Measurements from ENCODE around the gene TMEM219.

Gene TMEM219

DNA sequence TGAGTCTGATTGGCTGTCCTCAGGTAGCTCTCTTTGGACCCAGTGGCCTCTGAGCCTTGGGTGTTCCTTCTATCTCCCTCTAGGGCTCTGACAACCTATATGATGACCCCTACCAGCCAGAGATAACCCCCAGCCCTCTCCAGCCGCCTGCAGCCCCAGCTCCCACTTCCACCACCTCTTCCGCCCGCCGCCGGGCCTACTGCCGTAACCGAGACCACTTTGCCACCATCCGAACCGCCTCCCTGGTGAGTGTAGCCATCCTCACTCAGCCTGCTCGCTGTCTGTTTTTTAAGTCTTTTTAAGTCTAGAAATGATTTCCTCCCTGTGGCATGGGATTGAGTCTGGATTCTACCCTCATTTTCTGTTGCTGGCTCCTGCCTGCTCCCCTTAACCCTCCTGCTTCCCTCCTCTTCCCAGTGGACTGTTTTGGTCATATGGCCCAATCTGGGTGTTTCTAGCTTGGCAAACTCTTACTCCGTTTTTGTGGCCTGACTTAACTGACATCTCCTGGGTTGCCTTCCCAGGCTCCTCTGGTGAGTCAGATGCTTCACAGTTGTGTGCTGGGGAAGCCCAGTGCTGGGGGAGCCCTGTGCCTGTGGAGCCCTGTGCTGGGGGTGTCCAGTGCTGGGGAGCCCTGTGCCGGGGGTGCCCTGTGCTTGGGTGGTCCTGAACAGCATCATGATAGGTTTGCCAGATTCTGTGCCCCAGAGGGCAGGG, 21.7 kb downstream of the TMEM219 start:
- DNase-seq: no peak

DNA sequence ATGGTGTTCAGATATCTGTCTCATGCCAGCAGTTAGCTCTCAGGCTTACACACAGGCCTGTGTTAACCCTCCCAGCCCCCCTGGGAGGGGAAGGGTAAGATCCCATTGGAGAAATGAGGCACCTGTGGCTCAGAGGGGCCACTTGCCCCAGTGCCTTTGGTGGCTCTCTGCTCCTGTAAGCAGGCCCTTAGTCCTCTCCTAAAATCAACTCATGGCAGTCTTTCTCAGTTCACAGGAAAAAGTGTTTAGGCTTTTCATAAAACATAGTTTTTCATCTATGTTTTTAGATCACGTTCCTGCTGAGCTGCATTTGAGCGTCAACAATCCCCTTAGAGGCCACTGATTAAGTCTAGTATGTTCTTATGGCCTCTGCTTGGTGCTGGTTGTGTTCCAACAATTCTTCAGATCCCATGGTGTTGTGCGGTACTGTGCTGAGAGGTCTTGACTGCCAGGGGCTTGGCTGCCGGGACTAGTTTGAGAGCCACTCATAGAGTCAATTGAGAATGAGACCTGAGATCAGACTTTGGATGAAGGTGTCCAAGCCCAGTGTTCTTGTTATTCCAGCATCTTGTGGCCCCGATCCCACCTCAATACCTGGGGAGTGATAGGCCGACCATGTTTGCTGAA, 22.4 kb downstream of the TMEM219 start:
- no peak for DNase-seq

DNA sequence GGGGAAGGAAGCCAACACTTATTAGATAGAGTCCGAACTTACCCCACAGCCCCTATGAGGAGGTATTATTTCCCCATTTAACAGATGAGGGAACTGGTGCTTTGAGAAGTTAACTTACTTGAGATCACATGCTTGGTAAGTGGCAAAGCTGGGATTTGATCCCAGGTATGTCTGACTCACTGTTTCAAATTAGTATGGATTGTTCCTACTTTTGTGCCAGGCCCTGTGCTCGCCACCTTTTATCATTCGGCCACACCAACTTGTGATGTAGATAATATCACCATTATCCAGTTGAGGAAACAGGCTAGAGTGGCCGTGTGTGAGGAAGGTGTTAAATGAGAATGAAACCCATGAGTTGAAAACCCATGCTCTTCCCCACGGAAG, 22.9 kb downstream of the TMEM219 start:
- no peak for DNase-seq

DNA sequence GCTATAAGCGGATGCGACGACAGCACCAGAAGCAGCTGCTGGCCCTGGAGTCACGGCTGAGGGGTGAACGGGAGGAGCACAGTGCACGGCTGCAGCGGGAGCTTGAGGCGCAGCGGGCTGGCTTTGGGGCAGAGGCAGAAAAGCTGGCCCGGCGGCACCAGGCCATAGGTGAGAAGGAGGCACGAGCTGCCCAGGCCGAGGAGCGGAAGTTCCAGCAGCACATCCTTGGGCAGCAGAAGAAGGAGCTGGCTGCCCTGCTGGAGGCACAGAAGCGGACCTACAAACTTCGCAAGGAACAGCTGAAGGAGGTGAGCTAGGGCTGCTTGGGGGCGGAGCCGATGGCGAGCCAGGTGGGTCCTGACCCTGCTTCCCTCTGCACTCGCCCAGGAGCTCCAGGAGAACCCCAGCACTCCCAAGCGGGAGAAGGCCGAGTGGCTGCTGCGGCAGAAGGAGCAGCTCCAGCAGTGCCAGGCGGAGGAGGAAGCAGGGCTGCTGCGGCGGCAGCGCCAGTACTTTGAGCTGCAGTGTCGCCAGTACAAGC, 23.5 kb downstream of the TMEM219 start:
- no peak for DNase-seq

DNA sequence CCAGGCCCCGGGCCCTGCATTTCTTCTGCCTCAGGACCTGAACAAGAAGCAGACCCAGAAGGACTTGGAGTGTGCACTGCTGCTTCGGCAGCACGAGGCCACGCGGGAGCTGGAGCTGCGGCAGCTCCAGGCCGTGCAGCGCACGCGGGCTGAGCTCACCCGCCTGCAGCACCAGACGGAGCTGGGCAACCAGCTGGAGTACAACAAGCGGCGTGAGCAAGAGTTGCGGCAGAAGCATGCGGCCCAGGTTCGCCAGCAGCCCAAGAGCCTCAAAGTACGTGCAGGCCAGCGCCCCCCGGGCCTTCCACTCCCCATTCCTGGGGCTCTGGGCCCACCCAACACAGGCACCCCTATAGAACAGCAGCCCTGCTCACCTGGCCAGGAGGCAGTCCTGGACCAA, 24.4 kb downstream of the TMEM219 start:
- no peak for DNase-seq

DNA sequence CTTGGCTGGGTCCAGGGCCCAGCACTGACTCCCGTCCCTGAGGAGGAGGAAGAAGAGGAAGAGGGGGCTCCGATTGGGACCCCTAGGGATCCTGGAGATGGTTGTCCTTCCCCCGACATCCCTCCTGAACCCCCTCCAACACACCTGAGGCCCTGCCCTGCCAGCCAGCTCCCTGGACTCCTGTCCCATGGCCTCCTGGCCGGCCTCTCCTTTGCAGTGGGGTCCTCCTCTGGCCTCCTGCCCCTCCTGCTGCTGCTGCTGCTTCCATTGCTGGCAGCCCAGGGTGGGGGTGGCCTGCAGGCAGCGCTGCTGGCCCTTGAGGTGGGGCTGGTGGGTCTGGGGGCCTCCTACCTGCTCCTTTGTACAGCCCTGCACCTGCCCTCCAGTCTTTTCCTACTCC, 25.1 kb downstream of the TMEM219 start:
- DNase-seq: no peak

DNA sequence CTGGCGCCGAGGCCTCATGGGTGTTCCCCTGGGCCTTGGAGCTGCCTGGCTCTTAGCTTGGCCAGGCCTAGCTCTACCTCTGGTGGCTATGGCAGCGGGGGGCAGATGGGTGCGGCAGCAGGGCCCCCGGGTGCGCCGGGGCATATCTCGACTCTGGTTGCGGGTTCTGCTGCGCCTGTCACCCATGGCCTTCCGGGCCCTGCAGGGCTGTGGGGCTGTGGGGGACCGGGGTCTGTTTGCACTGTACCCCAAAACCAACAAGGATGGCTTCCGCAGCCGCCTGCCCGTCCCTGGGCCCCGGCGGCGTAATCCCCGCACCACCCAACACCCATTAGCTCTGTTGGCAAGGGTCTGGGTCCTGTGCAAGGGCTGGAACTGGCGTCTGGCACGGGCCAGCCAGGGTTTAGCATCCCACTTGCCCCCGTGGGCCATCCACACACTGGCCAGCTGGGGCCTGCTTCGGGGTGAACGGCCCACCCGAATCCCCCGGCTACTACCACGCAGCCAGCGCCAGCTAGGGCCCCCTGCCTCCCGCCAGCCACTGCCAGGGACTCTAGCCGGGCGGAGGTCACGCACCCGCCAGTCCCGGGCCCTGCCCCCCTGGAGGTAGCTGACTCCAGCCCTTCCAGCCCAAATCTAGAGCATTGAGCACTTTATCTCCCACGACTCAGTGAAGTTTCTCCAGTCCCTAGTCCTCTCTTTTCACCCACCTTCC, 25.6 kb downstream of the TMEM219 start:
- DNase-seq: no peak

DNA sequence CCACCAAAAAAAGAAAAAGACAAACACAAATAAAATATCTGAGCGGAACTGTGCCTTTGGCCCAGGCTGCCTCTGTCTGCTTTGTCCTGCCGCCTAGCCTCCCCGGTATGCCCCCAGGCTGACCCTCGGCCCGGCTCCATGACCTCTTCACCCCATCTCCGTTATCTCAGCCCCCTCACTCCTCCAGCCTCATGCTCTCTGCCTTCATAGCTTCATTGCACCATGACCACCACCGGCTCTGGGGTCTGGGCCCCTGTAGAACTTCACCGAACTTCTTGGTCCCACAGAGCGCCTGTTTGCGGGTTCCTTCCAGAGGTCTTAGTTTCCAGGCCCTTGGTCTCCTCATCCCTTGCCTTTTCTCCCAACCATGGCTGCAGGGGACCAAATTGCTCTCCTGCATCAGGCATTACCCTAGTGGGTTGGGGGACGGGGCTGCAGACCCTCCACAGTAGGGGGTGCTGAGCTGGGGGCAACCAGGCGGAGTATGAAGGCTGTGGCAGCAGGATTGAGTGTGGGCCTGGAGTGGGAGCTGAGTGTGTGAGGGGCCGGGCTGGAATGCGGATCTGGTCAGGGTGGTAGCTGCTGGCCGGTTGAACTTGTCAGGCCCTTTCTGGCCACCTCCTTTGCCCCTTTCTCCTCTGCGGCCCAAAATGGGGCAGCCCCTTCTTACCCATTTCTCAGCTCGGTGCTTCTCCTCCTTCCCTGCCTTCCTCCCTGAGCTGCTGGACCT, 26.6 kb downstream of the TMEM219 start:
- DNase-seq: no peak

DNA sequence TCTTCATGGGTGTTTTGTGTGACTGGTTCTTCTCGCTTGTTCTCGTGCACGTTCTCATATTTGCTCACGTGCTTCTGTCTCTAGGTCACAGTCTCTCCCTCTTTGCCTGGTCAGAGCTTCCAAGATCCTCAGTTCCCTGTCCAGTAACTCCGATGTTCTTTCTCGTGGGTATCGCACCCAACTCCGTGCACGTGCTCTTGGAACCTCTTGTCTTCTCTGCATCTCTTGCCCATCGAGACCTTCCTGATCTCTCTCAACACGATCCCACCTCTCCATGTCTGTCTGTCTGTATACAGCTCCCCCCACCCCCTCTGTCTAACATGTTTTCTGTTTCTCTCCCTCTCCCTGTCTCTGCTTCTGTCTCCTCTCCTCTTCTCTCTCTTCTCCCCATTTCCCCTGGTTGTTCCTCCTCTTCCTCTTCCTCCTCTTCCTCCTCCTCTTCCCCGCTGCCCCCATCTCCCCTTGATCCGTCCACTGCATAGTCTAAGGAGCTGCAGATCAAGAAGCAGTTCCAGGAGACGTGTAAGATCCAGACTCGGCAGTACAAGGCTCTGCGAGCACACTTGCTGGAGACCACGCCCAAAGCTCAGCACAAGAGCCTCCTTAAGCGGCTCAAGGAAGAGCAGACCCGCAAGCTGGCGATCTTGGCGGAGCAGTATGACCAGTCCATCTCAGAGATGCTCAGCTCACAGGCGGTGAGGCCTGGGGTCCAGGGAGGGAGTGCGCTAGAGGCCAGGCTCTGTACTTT, 27.4 kb downstream of the TMEM219 start:
- no peak for DNase-seq

DNA sequence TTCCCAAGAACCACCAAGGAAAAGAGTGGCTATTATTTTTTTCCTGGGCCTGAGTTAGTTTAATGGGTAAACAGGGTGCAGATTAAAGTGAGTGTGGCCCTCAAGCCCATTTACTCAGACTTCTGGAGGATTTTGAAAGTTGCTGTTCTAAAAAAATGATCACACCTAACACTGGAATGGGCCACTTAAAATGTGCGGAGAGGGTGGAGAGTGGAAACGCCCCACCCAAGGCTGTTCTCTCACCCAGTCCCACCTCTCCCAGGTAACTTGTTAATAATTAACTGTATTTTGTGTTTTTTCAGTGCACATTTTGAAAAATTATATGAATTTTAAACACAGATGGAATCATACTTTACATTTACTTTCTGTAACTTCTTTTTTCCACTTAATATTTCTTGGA, 28.2 kb downstream of the TMEM219 start:
- no peak for DNase-seq

DNA sequence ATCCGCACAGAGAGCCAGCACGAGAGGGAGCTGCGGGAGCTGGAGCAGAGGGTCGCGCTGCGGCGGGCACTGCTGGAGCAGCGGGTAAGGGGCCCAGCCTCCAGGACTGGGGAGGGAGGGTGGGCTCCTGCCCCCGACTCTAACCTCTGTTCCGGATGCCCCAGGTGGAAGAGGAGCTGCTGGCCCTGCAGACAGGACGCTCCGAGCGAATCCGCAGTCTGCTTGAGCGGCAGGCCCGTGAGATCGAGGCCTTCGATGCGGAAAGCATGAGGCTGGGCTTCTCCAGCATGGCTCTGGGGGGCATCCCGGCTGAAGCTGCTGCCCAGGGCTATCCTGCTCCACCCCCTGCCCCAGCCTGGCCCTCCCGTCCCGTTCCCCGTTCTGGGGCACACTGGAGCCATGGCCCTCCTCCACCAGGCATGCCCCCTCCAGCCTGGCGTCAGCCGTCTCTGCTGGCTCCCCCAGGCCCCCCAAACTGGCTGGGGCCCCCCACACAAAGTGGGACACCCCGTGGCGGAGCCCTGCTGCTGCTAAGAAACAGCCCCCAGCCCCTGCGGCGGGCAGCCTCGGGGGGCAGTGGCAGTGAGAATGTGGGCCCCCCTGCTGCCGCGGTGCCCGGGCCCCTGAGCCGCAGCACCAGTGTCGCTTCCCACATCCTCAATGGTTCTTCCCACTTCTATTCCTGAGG, 29.1 kb downstream of the TMEM219 start:
- no peak for DNase-seq

DNA sequence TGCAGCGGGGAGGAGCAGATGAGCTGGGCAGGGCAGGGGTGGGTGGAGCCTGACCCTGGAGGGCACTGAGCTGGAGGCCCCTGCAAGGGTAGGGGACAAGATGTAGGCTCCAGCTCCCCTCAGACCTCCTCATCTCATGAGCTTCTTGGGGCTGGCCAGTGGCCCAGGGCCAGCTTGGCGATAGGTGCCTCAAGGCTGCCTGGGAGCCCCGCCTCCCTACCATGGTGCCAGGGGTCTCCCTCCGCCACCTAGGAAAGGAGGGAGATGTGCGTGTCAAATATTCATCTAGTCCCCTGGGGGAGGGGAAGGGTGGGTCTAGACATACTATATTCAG, 29.7 kb downstream of the TMEM219 start:
- no peak for DNase-seq

DNA sequence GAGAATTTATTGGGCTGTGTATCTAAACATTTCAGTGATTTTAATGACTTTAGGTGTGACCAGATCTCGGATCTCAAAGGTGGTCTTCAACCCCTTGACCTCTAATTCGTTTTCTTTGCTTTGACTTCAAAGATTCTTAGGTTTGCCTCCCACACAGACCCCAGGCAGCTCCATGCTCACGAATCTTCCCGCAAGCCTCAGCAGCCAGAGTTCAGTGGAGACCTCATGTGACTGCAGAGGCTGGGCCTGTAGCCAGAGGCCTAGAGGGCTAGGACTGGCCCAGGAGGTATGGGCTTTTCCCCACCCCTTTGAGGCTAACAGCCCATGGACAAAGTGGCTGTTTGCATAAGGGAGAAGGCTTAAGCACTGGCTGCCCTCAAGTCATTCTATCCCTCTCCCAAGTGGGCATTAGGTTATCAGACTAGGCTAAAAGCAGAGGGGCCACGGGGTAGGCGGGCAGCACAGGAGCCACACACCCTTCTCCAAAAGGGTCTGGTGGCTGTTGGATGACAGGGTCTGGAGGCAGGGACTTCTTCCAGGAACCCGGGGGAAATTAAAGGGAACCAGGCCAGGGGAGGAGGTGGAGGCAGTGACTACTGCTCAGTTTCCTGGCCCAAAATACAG, 30.6 kb downstream of the TMEM219 start:
- DNase-seq: no peak

DNA sequence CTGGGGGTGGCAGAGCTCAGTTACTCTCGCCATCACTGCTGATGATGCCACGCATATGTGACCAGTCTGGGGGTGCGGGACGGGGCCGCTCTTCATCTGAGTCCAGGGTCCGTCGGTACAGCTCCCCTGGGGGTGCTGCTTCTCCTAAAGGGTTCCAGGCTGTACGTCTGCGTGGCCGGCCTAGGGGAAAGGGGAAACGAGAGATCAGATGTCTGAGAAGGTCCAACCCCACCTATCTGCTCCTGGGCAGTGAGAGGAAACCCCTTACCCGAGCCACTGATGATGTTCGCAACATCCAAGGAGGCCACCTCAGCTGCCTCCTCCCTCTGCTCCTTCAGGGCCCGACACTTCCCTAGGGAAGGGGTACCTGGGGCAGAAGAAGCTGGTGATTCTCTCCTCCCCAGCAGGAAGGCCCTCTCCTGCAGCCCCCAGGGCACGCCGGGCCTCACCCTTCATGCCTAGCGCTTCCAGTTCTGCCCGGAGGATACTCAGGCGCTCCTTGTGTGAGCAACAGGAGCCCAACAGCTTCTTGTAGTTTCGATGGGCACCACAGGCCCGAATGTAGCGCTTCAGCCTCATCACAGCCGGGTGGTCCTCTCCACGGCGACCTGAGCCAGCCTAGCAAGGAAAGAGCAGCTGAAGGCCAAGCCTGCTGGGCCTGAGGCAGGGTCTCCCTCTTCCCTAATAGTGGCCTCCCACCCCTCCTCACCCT, 31.5 kb downstream of the TMEM219 start:
- DNase-seq: no peak

DNA sequence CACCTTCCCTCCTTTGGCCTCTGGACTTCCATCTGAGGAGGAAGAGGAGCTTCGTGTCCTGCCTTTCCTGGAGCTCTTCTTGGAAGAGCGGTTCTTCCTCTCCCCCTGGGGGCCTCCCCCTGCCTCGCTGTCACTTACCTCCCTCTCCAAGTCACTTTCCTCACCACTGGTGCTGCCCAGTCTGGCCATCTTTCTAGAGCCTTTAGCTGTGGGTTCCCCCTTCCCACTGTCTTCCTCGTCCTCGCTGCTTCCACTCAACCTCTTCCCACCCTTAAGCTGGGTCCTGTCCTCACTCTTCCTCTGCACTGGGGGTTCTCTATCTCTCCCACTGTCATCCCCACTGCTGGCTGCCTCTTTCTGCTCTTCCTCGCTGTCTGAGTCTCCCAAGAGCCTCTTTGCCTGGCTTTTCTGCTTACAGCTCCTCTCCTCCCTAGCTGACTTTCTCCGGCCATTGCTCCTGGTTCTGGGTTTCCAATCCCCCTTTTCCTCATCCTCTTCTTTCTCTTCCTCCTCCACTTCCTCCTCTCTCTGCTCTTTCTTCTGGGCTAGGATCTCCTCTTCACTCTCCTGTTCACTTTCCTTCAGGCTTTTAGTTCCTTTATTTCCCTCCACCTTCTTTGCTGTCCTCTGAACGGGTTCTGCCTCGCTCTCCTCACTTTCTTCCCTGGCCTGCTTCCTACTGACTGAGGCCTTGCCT, 32.2 kb downstream of the TMEM219 start:
- DNase-seq: no peak

DNA sequence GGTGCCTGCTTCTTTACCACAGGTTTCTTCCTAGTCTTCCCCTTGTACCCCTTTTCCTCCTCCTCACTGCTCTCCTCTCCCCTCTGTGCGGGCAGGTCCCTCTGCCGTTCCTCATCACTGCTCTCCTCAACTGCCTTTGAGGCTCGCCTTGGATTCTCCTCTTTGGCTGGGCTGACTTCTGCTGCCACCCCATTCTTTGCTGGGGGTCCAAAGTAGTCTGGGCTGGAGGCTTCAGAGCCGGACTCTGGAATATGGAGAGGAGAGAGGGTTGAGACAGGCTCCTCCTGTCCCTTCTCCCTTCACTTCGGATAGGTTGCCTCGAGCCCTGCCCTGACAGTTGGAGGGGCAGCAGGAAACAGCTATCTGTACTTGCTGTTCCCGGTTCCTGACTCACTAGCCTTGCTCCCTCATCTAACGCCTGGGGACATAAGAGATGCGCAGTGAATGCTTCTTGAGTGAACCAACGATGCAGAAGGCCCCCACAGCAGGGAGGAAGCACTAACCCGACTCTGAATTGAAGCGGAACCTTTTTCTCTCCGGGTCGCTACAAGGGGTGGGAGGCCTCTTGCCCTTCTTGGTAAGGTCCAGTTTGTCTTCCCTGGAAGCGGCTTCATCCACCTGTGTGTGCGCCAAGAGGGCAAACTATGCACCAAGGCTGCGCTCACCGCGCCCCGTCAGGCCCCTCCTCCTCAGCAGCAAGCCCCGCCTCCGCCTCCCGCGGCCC, 32.9 kb downstream of the TMEM219 start:
- peak; percentile 78 to 86 for DNase-seq

DNA sequence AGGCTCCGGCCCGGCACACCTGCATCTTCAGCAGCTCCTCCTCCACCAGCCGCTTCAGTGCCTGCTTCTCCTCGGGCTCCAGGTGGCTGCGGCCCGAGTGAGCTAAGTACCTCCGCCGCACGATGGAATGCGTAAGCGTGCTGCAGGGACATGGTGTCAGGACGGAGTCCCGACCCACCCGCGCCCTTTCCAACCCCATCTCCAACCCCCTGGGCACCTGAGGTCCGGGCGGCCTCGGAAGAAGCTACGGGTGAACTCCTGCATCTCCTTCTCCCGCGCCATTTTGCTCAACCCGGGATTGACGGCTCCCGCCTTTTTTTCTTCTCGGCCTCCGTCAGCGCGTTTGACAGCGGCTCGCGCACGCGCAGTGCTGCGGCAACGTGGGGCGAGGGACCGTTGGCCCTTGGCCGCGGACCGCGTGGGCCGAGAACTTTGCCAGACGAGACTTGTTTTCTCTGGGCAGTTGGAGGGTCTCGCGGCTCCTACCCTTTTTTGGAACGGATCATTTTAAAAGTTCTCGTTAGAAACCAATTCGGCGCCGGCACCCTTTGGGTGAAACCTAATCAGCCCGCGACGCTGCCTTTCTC, 33.5 kb downstream of the TMEM219 start, which contains the start of gene HIRIP3:
Gene HIRIP3, minus strand, starts transcription at position 294 of the 587 bp plus-strand sequence. Its CDS starts 12 bp downstream, at position 282.
- peak; percentile 87 to 90 for DNase-seq

DNA sequence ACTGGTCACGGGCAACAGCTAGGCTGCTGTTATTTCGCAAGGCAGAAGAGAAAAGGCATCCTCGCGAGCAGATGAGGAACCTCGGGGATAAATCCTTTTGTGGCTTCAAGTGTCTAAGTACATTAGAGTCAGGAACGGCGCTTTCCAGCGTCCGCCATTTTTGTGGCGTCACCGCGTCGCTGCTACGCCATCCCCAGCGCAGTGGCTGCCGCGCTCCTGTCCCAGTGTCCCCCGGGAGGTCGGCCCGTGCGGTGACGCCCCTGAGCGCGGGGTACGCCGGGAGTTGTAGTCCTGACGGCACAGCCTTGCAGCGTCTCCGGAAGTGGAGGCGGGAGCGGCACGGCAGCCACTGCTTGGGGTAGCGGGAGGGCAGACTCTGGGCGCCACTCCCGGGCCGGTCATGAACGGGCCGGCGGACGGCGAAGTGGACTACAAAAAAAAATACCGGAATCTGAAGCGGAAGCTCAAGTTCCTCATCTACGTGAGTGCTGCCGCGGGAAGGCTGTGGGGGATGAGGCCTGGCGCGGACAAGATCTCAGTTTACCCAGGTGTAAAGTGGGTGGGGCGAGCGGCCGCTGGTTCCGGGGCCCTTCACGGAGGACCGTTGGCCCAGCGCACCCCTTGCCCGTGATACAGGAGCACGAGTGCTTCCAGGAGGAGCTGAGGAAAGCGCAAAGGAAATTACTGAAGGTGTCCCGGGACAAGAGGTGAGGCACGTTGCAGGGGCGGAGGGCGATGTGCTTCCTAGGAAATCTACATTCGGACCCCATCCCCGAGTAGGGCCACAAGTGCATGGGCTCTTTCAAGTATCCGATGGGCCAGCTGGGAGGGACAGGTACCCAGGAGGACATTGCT, 34.3 kb downstream of the TMEM219 start, which contains the start of gene INO80E:
Gene INO80E, plus strand, starts transcription at position 331 of the 855 bp plus-strand sequence. Its CDS starts 70 bp downstream, at position 401.
- peak; percentile 99 for DNase-seq

All from activated CD4-positive, alpha-beta T cell treated with anti-CD3 and anti-CD28 coated beads, Interleukin-2, amount 50 U/mL, for 48 hours (primary cell).